ENCODE measurements around the gene ITGB3.
A peak's percentile ranks its signal among the peaks of the same experiment; 100 is the strongest.

The ITGB3 gene

GRCh38 chr17:47254403-47254943 lies 846 bp downstream of the ITGB3 start:
- DNase-seq (ENCODE audit: extremely low read depth, low read depth), result no peak
- peak overlapping the region; percentile 55 for H3K4me3 ChIP-seq (replicated peaks; ENCODE audit: low read depth, low read length)
- TF ChIP-seq, protein P1, sequence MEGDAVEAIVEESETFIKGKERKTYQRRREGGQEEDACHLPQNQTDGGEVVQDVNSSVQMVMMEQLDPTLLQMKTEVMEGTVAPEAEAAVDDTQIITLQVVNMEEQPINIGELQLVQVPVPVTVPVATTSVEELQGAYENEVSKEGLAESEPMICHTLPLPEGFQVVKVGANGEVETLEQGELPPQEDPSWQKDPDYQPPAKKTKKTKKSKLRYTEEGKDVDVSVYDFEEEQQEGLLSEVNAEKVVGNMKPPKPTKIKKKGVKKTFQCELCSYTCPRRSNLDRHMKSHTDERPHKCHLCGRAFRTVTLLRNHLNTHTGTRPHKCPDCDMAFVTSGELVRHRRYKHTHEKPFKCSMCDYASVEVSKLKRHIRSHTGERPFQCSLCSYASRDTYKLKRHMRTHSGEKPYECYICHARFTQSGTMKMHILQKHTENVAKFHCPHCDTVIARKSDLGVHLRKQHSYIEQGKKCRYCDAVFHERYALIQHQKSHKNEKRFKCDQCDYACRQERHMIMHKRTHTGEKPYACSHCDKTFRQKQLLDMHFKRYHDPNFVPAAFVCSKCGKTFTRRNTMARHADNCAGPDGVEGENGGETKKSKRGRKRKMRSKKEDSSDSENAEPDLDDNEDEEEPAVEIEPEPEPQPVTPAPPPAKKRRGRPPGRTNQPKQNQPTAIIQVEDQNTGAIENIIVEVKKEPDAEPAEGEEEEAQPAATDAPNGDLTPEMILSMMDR (IDR thresholded peaks at IDR 0.05; ENCODE audit: low read depth, low read length, missing control alignments), result no peak

DNA sequence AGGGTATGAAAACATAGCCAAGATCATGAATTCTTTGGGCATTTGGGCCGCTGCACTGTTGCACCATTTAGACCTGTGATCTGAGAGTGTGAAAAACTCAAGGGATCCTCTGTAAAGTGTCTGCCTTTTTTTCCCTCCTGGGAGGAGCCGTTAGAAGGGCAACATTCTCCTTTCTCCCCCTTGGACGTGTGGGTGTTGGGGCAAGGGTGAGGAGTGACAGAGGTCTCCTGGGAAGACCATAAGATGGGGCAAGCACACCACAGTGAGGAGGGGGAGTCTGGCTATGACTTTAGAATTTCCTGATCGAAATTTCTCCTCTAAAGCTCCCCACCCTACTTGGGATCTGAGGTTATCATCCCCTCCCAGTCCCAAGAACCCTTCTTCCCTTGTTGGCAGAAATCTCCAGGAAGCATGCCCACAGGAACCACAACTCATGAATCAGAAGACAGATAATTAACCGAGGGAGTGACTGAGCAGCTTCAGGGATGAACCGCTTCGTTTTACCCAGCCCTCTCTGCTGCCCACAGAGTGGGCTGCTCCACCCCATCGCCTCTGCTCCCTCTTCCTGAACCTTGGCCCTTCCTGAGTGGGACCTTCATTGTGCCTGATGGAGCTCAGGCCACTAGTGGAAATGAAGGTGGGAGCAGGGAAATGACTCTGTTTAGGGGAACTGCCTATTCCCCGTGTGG lies 4.2 kb downstream of the ITGB3 start:
- DNase-seq (ENCODE audit: extremely low read depth, low read depth), result no peak
- TF ChIP-seq, protein P1 (IDR thresholded peaks at IDR 0.05; ENCODE audit: low read depth, low read length, missing control alignments), result no peak
- H3K4me3 ChIP-seq (replicated peaks; ENCODE audit: low read depth, low read length), result no peak overlapping the region

- H3K4me3 ChIP-seq (replicated peaks; ENCODE audit: low read depth, low read length), result no peak overlapping the region
- TF ChIP-seq, protein P1 (IDR thresholded peaks at IDR 0.05; ENCODE audit: low read depth, low read length, missing control alignments), result no peak
- DNase-seq (ENCODE audit: extremely low read depth, low read depth), result no peak
Measured at GRCh38 chr17:47262586-47262985, 9.0 kb downstream of the ITGB3 start.

- no peak for DNase-seq (ENCODE audit: extremely low read depth, low read depth)
- TF ChIP-seq, protein P1 (IDR thresholded peaks at IDR 0.05; ENCODE audit: low read depth, low read length, missing control alignments), result no peak
- no peak overlapping the region for H3K4me3 ChIP-seq (replicated peaks; ENCODE audit: low read depth, low read length)
Measured at GRCh38 chr17:47264166-47264565, 10.5 kb downstream of the ITGB3 start.

GRCh38 chr17:47265983-47266541 lies 12.4 kb downstream of the ITGB3 start:
- TF ChIP-seq, protein P1 (IDR thresholded peaks at IDR 0.05; ENCODE audit: low read depth, low read length, missing control alignments), result no peak
- no peak overlapping the region for H3K4me3 ChIP-seq (replicated peaks; ENCODE audit: low read depth, low read length)
- DNase-seq (ENCODE audit: extremely low read depth, low read depth), result no peak

DNA sequence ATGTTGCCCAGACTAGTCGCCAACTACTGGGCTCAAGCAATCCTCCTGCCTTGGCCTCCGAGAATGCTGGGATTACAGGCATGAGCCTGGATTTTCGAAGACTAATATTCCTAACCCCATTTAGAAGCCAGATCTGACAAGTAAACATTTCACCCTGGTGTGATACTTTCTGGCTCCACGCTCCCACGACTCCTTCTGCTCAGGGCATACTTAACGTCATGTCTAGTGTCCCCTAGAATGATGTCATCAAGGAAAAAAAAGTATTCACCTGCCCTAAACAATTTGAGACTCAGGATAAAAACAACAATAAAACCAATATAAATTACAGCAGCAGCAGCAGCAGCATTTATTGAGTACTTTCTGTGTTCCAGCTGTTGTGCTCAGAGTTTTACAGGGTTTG lies 13.2 kb downstream of the ITGB3 start:
- no peak overlapping the region for H3K4me3 ChIP-seq (replicated peaks; ENCODE audit: low read depth, low read length)
- TF ChIP-seq, protein P1 (IDR thresholded peaks at IDR 0.05; ENCODE audit: low read depth, low read length, missing control alignments), result no peak
- no peak for DNase-seq (ENCODE audit: extremely low read depth, low read depth)

All from HFF-Myc (cell line).